CD4-positive, CD25-positive, alpha-beta regulatory T cell (primary cell): ENCODE measurements around the gene ZBTB42. TPM values are rescaled to one million over a fixed set of nuclear protein-coding genes. Genes with fewer than 3 reads are reported as not detected.

Experiments
- ATAC-seq, 2 donors: fragments of 150-1000 bp; cut with Tn5 transposase; one replicate each; pipeline ENCODE4 v1.10.0; 2021; ENCODE audit warnings: low read depth in 2 of 2, moderate number of reproducible peaks in 2 of 2, moderate library complexity in 1 of 2
- DNase-seq, 3 donors: peaks; one replicate each; pipeline versions ENCODE4 v3.0.0 to v3.0.0-alpha.2; 2012 to 2022; ENCODE audit warnings: mixed read lengths in 1 of 3
- H3K27ac ChIP-seq: one replicate; pipeline ENCODE4 v1.7.0; 2013; ENCODE audit warnings: mild to moderate bottlenecking, low read length; ENCODE audit not compliant: insufficient read depth, poor library complexity, severe bottlenecking
- H3K27me3 ChIP-seq: one replicate; pipeline ENCODE4 v1.7.0; 2013; ENCODE audit warnings: low read length; ENCODE audit not compliant: control insufficient read depth, insufficient read depth
- H3K36me3 ChIP-seq: one replicate; pipeline ENCODE4 v1.7.0; 2013; ENCODE audit warnings: mild to moderate bottlenecking, low read length, moderate library complexity; ENCODE audit not compliant: control insufficient read depth, insufficient read depth
- H3K4me1 ChIP-seq: 2 replicates; pipeline ENCODE4 v1.7.0; 2013; ENCODE audit warnings: mild to moderate bottlenecking, low read length; ENCODE audit not compliant: insufficient read depth, control insufficient read depth, poor library complexity, severe bottlenecking
- H3K4me3 ChIP-seq: one replicate; pipeline ENCODE4 v1.7.0; 2013; ENCODE audit warnings: low read depth, mild to moderate bottlenecking, low read length, moderate library complexity
- H3K9me3 ChIP-seq, 2 experiments: 1 replicate in 1 of 2; 2 replicates in 1 of 2; pipeline ENCODE4 v1.7.0; 2013; ENCODE audit warnings: low read length in 2 of 2, mild to moderate bottlenecking in 1 of 2, moderate library complexity in 1 of 2; ENCODE audit not compliant: control insufficient read depth in 2 of 2
- H3K27ac Mint-ChIP-seq, 3 donors: one replicate each; pipeline ENCODE4 v1.8.0; 2020 to 2022; ENCODE audit warnings: mild to moderate bottlenecking in 3 of 3, mixed read lengths in 3 of 3, moderate library complexity in 2 of 3
- H3K27me3 Mint-ChIP-seq: one replicate; pipeline ENCODE4 v1.8.0; 2022; ENCODE audit warnings: mild to moderate bottlenecking, mixed read lengths
- H3K36me3 Mint-ChIP-seq: one replicate; pipeline ENCODE4 v1.8.0; 2020; ENCODE audit warnings: mixed read lengths
- H3K4me1 Mint-ChIP-seq, 4 donors: one replicate each; pipeline ENCODE4 v1.8.0; 2020 to 2022; ENCODE audit warnings: mixed read lengths in 4 of 4, mild to moderate bottlenecking in 1 of 4
- H3K4me3 Mint-ChIP-seq, 4 donors: one replicate each; pipeline ENCODE4 v1.8.0; 2020 to 2022; ENCODE audit warnings: mild to moderate bottlenecking in 4 of 4, mixed read lengths in 4 of 4, moderate library complexity in 3 of 4
- H3K9me3 Mint-ChIP-seq, 7 donors: one replicate each; pipeline ENCODE4 v1.8.0; 2020 to 2022; ENCODE audit warnings: mixed read lengths in 7 of 7, mild to moderate bottlenecking in 3 of 7, moderate library complexity in 2 of 7
- polyA plus RNA-seq, 4 donors: library from polyadenylated mRNA; unstranded; fragments of 300-500 nt; fragmentation: Illumina TruSeq; gene quantifications; one replicate each; pipeline ENCODE4 v1.2.3, GENCODE V29; 2021
- total RNA-seq: library from RNA; stranded (reverse); gene quantifications from one replicate; pipeline ENCODE4 v1.2.3, GENCODE V29; 2022

ZBTB42 gene
- total and polyA plus RNA-seq, 5 donors from 2014 or later, result 1.3 to 3.6 (median 2.0) TPM

- DNase-seq (no peak), ATAC-seq (no peak)
- H3K36me3 ChIP-seq, result peaks cover 14% of the 10 kb centered on the region
- H3K9me3 ChIP-seq, result no peaks in the 10 kb centered on the region
- H3K36me3 Mint-ChIP-seq, result peaks cover 3% of the 10 kb centered on the region
- H3K4me1 Mint-ChIP-seq, result no peaks in the 10 kb centered on the region
- H3K27me3 Mint-ChIP-seq, result no peaks in the 10 kb centered on the region
- H3K4me1 ChIP-seq, result no peaks in the 10 kb centered on the region
- H3K27me3 ChIP-seq, result no peaks in the 10 kb centered on the region
- no peak overlapping the region for H3K4me3 ChIP-seq
- no peak overlapping the region for H3K4me3 Mint-ChIP-seq
- H3K27ac ChIP-seq, result no peak overlapping the region
- no peaks in the 10 kb centered on the region for H3K9me3 Mint-ChIP-seq
- H3K27ac Mint-ChIP-seq, result no peak overlapping the region
These were observed 23.7 kb upstream of the ZBTB42 start for GRCh38 chr14:104776961-104777807.

DNA sequence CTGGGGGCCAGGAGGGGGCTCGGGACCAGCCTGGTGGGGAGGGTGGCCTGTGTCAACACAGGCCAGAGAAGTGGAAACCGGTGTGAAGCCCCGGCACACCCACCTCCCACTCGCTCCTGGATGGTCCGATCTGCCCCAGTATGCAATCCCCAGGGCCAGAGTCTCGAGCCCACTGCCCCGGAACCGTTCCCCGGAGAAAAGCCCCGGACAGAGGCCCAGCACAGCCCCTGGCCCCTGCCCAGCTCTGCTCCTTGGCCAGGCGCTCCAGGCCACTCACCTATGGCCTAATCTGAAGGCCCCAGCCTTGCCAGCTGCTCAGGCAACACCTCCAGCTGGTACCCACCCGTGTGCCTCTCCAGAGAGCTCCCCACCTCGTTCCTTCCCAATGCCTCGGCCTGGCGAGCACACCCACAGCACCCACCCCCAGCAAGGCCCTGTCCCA is 23.1 kb upstream of the ZBTB42 start:
- Histone ChIP-seq H3K4me3 (no peak overlapping the region), H3K9me3 (no peaks in the 10 kb centered on the region), H3K27me3 (no peaks in the 10 kb centered on the region), H3K27ac (no peak overlapping the region), H3K4me1 (no peaks in the 10 kb centered on the region), H3K36me3 (peaks cover 11% of the 10 kb centered on the region)
- no peak for DNase-seq
- H3K27me3 Mint-ChIP-seq, result no peaks in the 10 kb centered on the region
- no peak for ATAC-seq
- H3K36me3 Mint-ChIP-seq, result peaks cover 3% of the 10 kb centered on the region
- H3K4me1 Mint-ChIP-seq, result peaks cover 0 to under 1% (median 0%) of the 10 kb centered on the region in 4 donors
- no peak overlapping the region for H3K4me3 Mint-ChIP-seq
- no peak overlapping the region for H3K27ac Mint-ChIP-seq
- no peaks in the 10 kb centered on the region for H3K9me3 Mint-ChIP-seq

- DNase-seq, result no peak
- ATAC-seq, result no peak
- Mint-ChIP-seq H3K4me1 (peaks cover 0 to 5% (median 0%) of the 10 kb centered on the region in 4 donors), H3K27me3 (no peaks in the 10 kb centered on the region), H3K4me3 (no peak overlapping the region), H3K9me3 (no peaks in the 10 kb centered on the region), H3K36me3 (peaks cover 3% of the 10 kb centered on the region), H3K27ac (peak overlapping the region in 1 of 3 donors; percentile 9)
- Histone ChIP-seq H3K4me1 (no peaks in the 10 kb centered on the region), H3K27ac (no peak overlapping the region), H3K36me3 (peaks cover 6% of the 10 kb centered on the region), H3K4me3 (no peak overlapping the region), H3K27me3 (no peaks in the 10 kb centered on the region), H3K9me3 (no peaks in the 10 kb centered on the region)
These were observed 22.1 kb upstream of the ZBTB42 start for GRCh38 chr14:104778694-104779331.

- no peak overlapping the region for H3K27ac ChIP-seq
- Mint-ChIP-seq H3K36me3 (peaks cover 3% of the 10 kb centered on the region), H3K27me3 (no peaks in the 10 kb centered on the region), H3K9me3 (no peaks in the 10 kb centered on the region), H3K4me3 (no peak overlapping the region), H3K4me1 (peaks cover 0 to 5% (median 0%) of the 10 kb centered on the region in 4 donors), H3K27ac (peak overlapping the region in 1 of 3 donors; percentile 38)
- DNase-seq (no peak), ATAC-seq (no peak)
- H3K4me3 ChIP-seq, result no peak overlapping the region
- no peaks in the 10 kb centered on the region for H3K9me3 ChIP-seq
- peaks cover 6% of the 10 kb centered on the region for H3K36me3 ChIP-seq
- no peaks in the 10 kb centered on the region for H3K4me1 ChIP-seq
- H3K27me3 ChIP-seq, result no peaks in the 10 kb centered on the region
These were observed 21.0 kb upstream of the ZBTB42 start for GRCh38 chr14:104779776-104780512.

GRCh38 chr14:104780513-104781030 is 20.3 kb upstream of the ZBTB42 start:
- Mint-ChIP-seq H3K4me1 (peaks cover 0 to 5% (median under 1%) of the 10 kb centered on the region in 4 donors), H3K9me3 (no peaks in the 10 kb centered on the region), H3K4me3 (no peak overlapping the region), H3K27me3 (no peaks in the 10 kb centered on the region), H3K27ac (no peak overlapping the region), H3K36me3 (peaks cover 3% of the 10 kb centered on the region)
- ATAC-seq (no peak), DNase-seq (no peak)
- Histone ChIP-seq H3K36me3 (peaks cover 6% of the 10 kb centered on the region), H3K4me1 (no peaks in the 10 kb centered on the region), H3K27ac (no peak overlapping the region), H3K27me3 (no peaks in the 10 kb centered on the region), H3K9me3 (no peaks in the 10 kb centered on the region), H3K4me3 (no peak overlapping the region)

DNA sequence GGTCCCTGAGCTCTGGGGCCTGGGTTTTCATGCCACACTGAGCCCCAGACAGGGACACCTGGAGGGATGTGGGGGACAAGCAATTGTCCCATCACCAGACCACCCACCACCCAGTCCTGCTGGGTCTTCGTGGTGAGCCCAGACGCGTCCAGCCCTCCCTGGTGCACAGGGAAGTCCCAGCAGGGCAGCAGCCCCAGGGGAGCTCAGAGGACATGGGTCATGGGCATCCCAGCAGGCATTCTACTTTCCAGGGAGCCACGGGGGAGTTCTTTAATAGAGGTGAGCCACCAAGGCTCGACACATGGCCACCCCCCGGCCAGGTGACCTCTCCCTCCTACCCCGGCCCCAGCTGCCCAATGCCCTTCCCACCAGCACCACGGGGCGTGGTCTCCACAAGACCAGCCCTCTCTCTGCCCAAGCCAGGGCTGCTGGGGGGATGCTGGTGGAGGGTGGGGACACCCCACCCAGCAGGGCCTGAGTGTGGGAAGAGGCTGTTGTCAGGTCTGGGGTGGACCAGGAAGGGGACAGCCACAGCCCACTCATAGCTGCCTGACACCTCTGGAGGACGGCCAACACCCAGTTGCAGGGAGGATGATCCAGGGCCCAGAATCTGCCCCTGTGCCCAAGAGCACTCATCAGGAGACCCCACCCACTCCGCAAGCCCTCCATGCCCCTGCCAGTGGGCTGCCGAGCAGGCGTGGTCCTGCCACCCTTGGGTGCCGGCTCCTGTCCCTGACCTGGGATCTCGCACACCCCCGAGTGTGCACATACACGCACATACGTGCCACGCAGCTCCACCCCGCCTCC is 19.4 kb upstream of the ZBTB42 start:
- no peaks in the 10 kb centered on the region for H3K9me3 ChIP-seq
- H3K36me3 Mint-ChIP-seq, result peaks cover 3% of the 10 kb centered on the region
- H3K36me3 ChIP-seq, result peaks cover 4% of the 10 kb centered on the region
- no peaks in the 10 kb centered on the region for H3K27me3 ChIP-seq
- no peaks in the 10 kb centered on the region for H3K9me3 Mint-ChIP-seq
- H3K4me1 ChIP-seq, result peaks cover 8% of the 10 kb centered on the region
- H3K4me3 ChIP-seq, result no peak overlapping the region
- ATAC-seq (no peak), DNase-seq (no peak)
- H3K27ac Mint-ChIP-seq, result no peak overlapping the region
- no peak overlapping the region for H3K4me3 Mint-ChIP-seq
- H3K27me3 Mint-ChIP-seq, result no peaks in the 10 kb centered on the region
- peaks cover 0 to 11% (median 5%) of the 10 kb centered on the region in 4 donors for H3K4me1 Mint-ChIP-seq
- no peak overlapping the region for H3K27ac ChIP-seq
